GM18499 (cell line): ENCODE data around the gene LIN7C.
"Not testable (repeated sequence)": the region's sequence is repeated elsewhere in the genome, so short reads cannot be mapped to it uniquely, and the experiment has no call there.

Experiments
- ATAC-seq: cut with Tn5 transposase; IDR thresholded peaks from one replicate; pipeline ENCODE4 v1.9.1; 2021; ENCODE audit warnings: moderate number of reproducible peaks; ENCODE audit not compliant: insufficient read depth, unreplicated experiment

LIN7C gene, protein sequence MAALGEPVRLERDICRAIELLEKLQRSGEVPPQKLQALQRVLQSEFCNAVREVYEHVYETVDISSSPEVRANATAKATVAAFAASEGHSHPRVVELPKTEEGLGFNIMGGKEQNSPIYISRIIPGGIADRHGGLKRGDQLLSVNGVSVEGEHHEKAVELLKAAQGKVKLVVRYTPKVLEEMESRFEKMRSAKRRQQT

DNA sequence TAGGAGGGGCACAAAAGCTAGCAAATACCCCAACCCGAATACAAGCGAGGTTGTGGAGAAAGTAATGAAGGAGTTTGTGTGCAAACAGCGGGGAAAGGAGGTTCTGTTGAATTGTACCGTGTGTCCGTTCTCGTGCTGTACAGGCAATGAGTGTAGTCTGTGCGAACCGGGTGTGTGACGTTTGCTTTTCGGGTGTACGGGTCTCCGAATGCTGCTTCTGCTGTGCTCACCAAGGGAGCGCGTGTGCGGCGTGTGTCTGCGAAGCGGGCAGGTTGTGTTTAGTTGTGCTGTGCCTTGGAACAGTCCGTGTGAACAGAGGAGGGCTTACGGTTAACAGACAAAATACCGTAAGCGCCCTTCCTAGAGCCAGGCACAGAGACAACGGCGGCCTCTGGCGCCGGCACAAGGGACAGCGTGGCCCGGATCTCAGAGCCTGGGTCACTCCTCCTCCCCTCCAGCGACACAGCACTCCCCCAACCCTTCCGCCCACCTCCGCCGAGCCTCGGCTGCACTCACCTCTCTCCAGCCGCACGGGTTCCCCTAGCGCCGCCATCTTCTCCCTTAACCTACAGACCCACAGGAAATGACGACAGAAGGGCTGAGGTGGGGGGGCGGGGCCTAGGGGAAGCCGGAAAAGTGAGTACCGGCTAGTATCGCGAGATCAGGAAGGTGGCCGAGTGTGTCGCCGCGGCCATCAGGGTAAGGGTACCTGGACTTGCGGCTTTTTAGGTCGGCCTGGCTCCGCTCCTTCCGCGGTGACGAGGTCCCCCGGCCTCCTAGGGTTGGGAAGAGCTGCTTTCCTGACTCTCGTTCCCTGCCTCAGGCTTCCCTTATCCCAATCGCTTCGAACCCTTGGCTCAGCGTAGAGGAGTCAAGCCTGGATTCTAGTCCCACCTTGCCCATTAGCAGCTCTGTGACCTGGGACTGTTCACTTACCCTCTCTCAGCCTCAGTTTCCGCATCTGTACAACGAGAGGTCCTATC lies at the start of gene LIN7C:
Gene LIN7C, minus strand, starts transcription at position 570 of the 983 bp plus-strand sequence. Its CDS starts 17 bp downstream, at position 553.
- ATAC-seq: peak; percentile 89

DNA sequence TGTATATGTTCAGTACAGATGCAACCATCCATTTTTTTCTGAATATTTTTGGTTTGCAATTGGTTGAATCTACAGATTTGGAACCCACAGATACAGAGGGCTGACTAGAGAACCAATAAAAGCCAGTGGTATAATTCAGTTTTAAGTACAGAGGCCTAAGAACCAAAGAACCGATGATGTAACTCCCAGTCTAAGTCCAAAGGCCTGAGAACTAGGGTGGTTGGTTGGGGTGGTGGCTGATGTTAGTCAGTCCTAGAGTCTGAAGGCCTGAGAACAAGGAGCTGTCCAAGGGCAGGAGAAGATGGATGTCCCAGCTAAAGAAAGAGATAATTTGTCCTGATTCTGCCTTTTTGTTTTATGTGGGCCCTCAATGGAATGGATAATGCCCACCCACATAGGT lies 48.7 kb upstream of the LIN7C start:
- no peak for ATAC-seq

DNA sequence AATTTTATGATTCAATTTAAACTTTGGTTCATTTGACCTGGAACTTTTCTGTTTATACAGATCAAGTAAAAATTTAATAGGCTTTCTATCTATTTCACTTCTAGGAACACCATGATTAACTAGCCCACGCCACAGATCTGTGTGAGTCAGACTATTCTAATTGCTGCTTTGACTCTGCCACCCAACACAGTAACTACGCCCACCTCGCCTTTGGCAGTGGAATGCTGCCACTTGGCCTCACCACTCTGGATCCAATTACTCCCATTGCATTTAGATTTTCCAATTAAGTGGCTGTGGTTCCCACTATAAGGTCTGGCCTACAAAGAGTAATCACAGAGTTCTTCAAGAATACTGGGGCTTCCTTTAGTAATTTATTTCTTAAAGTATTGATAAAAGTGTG lies 46.6 kb upstream of the LIN7C start:
- no peak for ATAC-seq

DNA sequence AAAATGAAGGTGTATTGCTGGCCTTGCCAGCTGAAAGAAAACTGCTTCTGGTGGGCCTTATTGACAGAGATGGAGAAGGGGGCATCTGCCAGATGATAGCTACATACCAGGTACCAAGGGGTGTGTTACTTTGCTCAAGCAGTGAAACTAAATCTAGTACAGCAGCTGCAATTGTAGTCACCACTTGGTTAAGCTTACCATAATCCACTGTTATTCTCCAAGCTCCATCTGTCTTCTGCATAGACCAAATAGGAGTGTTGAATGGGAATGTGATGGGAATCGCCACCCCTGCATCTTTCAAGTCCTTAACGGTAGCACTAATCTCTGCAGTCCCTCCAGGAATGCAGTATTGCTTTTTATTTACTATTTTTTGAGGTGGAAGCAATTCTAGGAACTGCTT lies 45.8 kb upstream of the LIN7C start:
- no peak for ATAC-seq

DNA sequence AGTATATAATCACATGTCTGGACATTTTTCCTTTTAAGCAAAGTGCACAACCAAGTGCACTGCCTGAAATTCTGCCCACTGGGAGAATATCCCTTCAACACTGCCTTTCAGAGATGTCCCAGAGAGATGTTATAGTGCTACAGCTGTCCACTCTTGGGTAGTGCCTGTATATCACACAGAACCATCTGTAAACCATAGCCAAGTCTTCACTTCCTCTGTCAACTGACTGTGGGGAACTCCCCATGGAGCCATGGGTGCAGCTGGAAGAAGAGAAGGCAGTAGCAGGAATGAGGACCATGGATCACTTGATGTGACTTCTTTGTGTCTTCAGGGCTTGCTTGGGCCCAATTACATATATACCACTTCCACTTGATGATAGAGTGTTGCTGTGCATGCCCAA lies 44.6 kb upstream of the LIN7C start:
- no peak for ATAC-seq

DNA sequence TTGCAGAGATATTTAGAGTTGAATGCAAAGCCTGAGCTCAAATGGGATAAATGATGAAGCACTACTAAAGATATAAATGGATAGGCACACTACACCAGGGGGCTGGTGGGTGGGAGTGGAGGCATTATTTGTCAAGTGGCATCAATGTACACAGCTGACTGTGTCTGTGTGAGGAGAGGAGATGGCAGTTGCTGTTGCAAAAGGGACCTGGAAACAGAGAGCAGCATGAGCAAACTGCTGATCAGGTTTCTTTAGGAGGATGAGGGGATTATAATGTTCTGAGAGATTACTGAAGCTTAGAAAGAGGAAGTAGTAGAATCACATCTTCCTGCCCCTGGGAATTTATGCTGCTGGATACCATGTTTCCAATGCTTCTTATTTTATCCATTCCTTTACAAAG lies 39.4 kb upstream of the LIN7C start:
- no peak for ATAC-seq

DNA sequence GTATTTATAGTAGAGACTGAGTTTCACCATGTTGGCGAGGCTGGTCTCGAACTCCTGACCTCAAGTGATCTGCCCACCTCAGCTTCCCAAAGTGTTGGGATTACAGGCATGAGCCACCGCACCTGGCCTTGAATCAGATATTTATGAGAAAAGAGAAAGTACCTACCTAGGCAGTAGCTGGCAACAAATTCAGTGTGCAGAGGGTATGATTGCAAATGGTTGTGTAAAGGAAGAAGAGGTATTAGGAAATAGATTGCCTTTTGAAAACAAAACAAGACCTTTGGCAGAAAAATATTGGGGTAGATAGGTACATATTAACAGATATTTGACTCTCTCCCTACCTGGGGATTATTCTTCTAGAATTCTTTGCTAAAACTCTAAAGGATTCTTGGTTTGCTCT lies 38.5 kb upstream of the LIN7C start:
- no peak for ATAC-seq

DNA sequence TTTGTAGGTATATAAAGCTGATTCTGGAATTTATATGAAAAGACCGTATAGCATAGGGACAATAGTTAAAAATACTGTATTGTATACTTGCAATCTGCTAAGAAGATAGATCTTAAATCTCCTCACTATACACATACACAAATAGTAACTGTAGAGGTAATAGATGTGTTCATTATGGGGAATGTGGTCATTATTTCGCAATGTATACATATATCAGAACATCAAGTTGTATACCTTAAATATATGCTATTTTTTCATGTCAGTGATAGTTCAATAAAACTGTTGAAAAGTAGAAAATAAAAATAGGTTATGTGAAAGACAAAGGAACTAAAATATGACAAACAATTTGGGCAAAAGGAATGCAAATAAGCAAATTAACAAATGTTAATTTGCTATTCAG lies 35.2 kb upstream of the LIN7C start:
- no peak for ATAC-seq

DNA sequence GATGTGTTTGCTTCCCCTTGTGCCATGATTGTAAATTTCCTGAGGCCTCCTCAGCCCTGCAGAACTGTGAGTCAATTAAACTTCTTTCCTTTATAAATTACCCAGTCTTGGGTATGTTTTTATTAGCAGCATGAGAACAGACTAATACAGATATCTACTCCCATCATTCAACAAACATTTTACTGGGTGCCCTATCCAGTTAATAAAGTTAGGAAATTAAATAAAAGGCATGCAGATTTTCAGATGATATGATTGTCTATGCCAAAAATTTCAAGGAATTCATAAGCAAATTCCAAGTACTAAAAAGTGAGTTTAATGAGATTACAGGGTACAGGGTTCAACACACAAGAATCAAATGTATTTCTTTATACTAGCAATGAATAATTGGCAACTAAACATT lies 33.5 kb upstream of the LIN7C start:
- no peak for ATAC-seq

DNA sequence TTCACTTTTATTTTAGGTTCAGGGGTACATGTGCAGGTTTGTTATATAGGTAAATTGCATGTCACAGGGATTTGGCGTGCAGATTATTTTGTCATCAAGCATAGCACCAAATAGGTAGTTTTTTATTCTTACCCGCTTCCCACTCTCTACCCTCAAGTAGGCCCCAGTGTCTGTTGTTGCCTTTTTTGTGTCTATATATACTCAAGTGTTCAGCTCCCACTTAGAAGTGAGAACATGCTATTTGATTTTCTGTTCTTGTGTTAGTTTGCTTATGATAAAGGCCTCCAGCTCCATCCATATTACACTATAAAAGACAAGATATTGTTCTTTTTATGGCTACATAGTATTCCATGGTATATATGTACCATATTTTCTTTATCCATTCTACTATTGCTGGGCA lies 28.5 kb upstream of the LIN7C start:
- ATAC-seq: no peak

DNA sequence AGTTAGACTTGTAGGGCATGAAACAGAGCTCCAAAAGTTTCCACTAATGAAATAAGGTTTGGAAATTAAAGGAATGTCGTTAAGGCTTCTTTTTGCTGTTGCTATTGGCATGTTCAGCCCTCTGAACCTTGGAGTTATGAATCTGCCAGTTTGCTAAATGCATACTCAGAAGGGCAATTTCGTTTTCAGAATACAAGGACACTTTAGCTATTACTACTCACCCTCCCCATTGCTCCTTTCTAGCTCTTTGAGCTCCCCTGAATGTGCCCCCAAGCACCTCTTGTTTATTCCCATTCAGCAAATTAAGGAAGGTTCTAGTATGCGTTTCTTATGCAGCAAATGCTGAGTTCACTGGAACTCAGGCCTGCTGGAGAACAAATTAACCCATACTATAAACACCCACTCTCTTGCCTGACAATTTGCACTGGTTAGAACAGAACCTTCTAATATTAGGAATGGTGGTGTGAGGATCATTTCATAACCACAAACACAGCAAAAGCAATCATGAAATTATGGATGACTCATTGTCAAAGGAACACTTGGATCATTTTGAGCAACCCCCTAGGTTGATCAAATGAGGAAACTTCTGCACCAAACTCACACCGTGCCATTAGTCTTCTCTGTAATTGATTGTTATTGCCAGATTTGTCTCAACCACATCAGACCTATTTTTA lies 26.2 kb upstream of the LIN7C start:
- ATAC-seq: no peak

DNA sequence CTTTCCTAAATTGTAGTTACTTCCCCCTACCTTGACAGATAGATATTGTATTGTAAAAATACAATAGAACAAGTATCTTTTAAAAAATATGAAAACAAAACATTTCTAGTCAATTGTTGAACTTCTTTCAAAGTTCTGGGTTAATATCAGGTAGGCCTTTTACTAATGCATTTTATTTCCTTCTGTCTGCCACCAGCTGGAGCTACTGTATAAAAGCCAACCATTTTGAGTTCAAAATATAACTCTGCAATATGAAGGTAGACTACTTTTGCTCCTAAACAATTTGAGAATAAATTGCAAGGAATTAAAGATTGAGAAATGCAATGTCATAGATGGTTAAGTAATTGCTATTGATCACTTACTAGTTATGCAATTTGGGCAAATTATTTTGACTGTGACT lies 22.1 kb upstream of the LIN7C start:
- ATAC-seq: no peak

DNA sequence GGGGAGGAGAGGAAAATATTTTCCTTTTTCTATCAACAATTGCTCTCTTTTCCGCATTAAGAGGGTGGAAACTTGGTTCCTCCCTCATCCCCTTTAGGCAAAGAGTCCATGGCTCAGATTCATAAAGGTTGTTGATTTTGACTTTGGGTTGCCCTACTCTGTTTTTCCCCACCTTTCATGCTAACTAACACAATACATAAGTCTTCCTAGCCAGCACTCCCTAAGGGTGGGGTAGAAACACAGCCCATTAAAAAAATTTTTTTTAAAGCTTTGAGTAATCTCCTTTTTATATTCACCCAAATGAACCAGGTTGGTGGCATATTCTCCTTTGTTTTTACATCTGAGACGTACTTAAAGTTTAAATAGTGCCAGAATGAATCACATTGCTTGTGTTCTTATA lies 20.0 kb upstream of the LIN7C start:
- ATAC-seq: no peak

DNA sequence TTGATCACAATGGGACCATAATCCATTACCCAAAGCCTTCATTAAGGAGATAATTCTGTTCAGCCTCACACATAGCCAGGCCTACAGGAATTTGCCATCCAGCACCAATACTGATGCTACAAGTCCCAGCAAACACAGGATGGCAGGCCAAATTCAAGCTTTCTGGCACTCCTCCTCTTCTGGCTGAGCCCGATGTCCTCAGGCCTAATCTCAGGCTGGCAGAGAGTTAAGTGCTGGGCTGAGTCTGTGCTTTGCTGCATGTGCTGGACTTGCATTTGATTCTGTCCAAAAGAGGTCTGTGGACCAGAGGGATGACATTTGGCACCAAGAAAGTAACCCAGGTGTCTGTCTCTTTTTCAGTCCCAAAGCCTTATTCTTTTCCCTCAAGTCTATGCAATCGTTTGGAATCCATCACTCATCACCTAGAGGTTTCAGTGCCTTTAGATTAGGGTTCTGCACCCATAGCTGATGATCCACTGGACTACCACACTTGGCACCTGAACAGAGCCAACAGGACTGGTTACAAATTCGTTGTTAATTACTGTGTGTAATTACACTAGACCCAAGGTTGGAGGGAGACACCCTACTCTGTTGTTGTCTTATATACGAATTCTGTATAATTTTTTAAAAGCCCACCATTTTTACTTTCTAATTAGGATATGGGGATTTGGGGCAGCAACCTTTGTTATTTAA lies 19.4 kb upstream of the LIN7C start:
- ATAC-seq: no peak

DNA sequence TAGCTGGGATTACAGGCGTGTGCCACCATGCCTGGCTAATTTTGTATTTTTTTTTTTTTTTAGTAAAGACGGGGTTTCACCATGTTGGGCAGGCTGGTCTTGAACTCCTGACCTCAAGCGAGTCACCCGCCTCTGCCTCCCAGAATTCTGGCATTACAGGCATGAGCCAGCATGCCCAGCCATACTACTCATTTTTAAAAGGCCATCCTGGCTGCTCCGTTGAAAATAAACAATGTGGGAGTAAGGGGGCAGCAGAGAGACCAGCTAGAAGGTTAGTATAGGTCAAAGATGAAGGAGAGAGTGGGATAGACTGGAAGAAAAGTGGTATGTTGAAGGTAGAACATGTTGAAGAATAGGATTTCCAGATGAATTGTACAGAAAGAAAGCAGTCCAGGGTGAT lies 17.6 kb upstream of the LIN7C start:
- ATAC-seq: no peak

DNA sequence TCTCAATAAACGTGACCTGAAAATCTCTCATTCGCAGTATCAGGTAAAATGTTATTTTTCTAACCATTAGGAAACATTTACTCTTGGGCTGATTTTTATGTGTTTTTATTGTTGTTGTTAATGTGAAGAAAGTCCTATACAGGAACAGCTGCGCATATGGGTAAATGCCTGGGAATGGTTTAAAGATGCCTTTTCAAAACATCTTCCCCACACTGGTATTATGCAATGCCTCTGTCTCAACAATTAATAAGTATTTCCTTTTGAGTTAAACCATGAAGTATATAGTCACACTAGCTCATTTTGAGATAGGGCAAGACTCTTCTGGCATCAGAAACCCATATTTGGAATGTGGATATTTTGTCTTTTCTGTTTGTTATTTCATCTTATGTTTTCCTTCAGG lies 13.7 kb upstream of the LIN7C start:
- no peak for ATAC-seq

DNA sequence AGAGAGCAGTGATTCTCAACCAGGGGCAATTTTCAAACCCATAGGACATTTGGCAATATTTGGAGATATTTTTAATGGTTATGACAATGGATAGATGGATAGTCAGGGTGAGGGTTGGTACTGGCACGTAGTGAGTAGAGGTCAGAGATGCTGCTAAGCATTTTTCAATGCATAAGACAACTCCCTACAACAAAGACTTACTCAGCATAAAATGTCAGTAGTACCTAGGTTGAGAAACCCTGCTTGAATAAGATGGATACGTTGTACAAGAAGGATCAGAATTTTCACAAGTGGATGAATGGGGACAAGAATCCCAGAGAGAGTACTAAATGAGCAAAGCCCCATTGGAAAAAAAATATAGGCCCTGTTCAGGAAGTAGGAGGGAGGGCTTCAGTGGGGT lies 11.9 kb upstream of the LIN7C start:
- ATAC-seq: no peak

DNA sequence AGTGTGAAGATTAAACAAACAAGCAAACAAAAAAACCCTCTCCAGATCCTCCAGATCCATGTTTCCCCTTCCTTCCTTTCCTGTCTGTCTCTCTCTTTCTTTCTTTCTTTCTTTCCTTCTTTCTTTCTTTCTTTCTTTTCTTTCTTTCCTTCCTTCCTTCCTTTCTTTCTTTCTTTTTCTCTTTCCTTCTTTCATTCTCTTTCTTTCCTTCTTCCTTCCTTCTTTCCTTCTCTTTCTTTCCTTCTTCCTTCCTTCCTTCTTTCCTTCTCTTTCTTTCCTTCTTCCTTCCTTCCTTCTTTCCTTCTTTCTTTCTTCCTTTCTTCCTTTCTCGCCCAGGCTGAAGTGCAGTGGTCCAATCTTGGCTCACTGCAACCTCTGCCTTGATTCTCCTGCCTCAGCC lies 10.9 kb upstream of the LIN7C start:
- not testable (repeated sequence) for ATAC-seq

DNA sequence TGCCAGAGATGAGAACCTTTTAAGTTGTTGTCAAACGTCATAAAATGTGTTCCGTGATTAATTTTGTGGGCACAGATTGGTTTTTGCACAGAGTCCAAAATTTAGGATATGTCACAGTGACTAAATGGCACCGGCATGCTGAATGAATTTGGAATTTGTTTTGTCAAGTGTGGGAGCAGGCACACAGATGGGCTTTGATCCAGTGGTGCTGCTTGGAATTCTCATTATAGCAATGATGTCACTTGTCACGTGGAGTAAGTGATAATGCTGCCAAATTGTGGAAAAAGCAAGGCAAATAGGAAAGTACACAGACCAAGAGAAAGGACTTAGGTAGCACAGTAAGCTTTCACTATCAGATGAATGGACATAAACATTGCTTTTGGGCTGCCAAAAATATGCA lies 8.0 kb upstream of the LIN7C start:
- no peak for ATAC-seq

DNA sequence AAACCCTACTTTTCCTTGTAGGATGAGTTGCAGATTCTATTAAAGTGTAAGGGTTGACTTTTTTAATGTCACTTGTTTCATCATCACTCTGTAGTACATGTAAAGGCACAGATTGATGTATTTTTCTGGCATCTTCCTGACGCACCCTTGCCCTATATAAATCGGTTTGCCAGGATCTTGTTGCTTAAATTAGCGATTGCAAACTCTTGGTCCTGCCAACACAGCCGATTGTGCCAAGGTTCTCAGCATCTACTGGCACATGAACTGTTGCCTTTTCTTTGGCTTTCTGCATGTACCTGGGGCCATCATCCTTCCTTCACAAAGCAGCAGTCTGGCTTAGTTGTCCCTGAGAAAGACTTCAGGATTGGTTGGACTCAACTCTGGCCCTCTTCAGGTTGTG lies 7.5 kb upstream of the LIN7C start:
- no peak for ATAC-seq

DNA sequence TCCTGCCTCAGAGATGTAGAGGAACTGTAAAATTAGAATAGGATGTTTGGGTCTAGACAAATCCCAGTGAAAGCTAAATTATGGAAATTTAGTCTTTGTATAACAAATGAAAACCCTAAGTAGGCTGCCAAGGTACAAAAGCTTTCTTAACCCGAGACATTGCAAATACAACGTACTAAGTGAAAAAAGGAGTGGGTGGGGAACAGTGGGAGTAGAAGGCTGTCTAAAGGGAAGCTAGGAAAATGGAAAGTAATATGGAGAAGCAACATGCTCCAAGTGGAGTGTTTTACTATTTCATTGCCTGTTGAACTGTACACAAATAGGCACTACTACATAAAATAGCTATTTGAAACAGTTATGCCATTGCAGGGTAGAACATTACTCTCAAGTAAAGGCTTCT lies 6.8 kb upstream of the LIN7C start:
- no peak for ATAC-seq
